Ovary (tissue), 3 donors: ENCODE results near the gene ALAD.

ENCODE experiments used
- EP300 ChIP-seq: sonication (generic); formaldehyde crosslinking; IDR thresholded peaks from one replicate; pipeline ENCODE4 v1.6.1; 2017; ENCODE audit warnings: antibody characterized with exemption
- POLR2A ChIP-seq: fragments of 450-650 bp; IDR thresholded peaks from one replicate; pipeline ENCODE4 v1.6.1; 2017; ENCODE audit warnings: antibody characterized with exemption, mild to moderate bottlenecking, moderate library complexity
- TF ChIP-seq, protein P1 (sequence below), 3 donors: fragments of 450-650 bp in 2 of 3; fragments of 200-600 bp in 1 of 3; IDR thresholded peaks; one replicate each; pipeline versions ENCODE4 v1.5.1 to v1.8.0; 2016 to 2022; ENCODE audit warnings: antibody characterized with exemption in 3 of 3, mild to moderate bottlenecking in 1 of 3
- donor health status: DM: no; HTN: no; CAD: no.

- TF ChIP-seq POLR2A, result no peak
- TF ChIP-seq, protein P1, sequence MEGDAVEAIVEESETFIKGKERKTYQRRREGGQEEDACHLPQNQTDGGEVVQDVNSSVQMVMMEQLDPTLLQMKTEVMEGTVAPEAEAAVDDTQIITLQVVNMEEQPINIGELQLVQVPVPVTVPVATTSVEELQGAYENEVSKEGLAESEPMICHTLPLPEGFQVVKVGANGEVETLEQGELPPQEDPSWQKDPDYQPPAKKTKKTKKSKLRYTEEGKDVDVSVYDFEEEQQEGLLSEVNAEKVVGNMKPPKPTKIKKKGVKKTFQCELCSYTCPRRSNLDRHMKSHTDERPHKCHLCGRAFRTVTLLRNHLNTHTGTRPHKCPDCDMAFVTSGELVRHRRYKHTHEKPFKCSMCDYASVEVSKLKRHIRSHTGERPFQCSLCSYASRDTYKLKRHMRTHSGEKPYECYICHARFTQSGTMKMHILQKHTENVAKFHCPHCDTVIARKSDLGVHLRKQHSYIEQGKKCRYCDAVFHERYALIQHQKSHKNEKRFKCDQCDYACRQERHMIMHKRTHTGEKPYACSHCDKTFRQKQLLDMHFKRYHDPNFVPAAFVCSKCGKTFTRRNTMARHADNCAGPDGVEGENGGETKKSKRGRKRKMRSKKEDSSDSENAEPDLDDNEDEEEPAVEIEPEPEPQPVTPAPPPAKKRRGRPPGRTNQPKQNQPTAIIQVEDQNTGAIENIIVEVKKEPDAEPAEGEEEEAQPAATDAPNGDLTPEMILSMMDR (IDR thresholded peaks at IDR 0.05), result no peak
- TF ChIP-seq EP300, result no peak
Measured at GRCh38 chr9:113337714-113338113, 63.4 kb downstream of the ALAD start.
